Measurements from ENCODE around the gene SLC25A43. TPM values are rescaled to one million over a fixed set of nuclear protein-coding genes. Genes with fewer than 3 reads are reported as not detected.
"Not testable (repeated sequence)": the region's sequence is repeated elsewhere in the genome, so short reads cannot be mapped to it uniquely, and the experiment has no call there.

Gene SLC25A43
- total RNA-seq, 4 donors from 2014 or later: 23.1 to 31.1 (median 27.6) TPM

- H3K36me3 ChIP-seq: no peaks in the 10 kb centered on the region
- no peaks in the 10 kb centered on the region for H3K4me1 ChIP-seq
- TF ChIP-seq CTCF (IDR thresholded peaks at IDR 0.05): no peak
- no peak for TF ChIP-seq POLR2A (IDR thresholded peaks at IDR 0.05)
- no peak overlapping the region for H3K27ac ChIP-seq
- H3K27me3 ChIP-seq: no peaks in the 10 kb centered on the region
- H3K9me3 ChIP-seq: no peaks in the 10 kb centered on the region
- H3K4me3 ChIP-seq: no peak overlapping the region
- DNase-seq: no peak
These were observed 23.6 kb upstream of the SLC25A43 start for GRCh38 chrX:119375561-119375960.

DNA sequence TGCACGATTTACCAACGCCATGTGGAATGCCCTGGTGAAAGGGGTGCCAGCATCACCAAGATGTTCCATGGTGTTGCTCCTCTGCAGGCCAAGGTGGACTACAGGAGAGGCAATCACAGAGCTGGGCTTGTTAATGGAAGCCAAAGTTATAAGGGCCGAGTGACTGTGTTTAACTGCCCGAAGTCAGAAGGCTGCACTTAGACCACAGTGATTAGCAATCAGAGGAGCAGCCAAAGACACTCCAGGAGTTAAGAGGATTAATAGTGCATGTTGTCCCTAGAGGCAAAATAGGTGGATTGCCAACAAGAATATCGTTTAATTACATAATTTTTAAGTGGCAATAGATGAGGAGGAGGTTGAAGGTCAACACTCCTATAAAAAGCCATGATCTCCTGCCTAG is 22.8 kb upstream of the SLC25A43 start:
- H3K9me3 ChIP-seq: no peaks in the 10 kb centered on the region
- H3K36me3 ChIP-seq: no peaks in the 10 kb centered on the region
- no peak overlapping the region for H3K27ac ChIP-seq
- H3K4me3 ChIP-seq: no peak overlapping the region
- no peak for DNase-seq
- H3K27me3 ChIP-seq: no peaks in the 10 kb centered on the region
- no peak for TF ChIP-seq CTCF (IDR thresholded peaks at IDR 0.05)
- no peak for TF ChIP-seq POLR2A (IDR thresholded peaks at IDR 0.05)
- H3K4me1 ChIP-seq: no peaks in the 10 kb centered on the region

DNA sequence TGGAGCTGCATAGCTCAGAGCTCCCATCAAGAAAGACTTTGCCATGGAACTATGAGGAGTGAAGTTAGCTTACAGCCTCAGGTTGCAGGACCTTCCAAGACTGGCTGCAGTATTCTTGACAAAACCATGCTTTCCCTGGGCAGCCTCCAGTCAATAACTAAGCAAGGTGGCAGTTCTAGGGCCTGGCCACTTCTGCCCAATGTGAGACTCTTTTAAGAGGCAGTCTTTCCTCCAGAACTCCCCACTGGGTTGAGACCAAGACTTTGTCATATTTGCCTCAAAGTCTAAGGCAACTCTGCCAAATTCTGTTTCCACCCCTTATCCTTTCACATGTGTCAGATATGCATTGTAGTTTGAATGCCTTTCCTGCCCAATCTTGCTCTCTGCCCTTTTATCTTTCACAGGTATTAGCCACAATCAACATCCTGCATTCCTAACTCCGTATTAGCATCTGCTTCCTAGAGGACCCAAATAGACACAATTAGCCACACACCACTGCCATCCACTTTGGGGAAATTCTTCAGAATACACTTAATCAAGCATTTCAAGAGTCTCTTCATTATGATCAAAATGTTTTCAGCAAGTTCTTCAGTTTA is 17.7 kb upstream of the SLC25A43 start:
- Histone ChIP-seq H3K36me3 (no peaks in the 10 kb centered on the region), H3K4me3 (no peak overlapping the region), H3K4me1 (no peaks in the 10 kb centered on the region), H3K27ac (no peak overlapping the region), H3K27me3 (no peaks in the 10 kb centered on the region), H3K9me3 (no peaks in the 10 kb centered on the region)
- DNase-seq: no peak
- no peak for TF ChIP-seq CTCF (IDR thresholded peaks at IDR 0.05)
- TF ChIP-seq POLR2A (IDR thresholded peaks at IDR 0.05): no peak

DNA sequence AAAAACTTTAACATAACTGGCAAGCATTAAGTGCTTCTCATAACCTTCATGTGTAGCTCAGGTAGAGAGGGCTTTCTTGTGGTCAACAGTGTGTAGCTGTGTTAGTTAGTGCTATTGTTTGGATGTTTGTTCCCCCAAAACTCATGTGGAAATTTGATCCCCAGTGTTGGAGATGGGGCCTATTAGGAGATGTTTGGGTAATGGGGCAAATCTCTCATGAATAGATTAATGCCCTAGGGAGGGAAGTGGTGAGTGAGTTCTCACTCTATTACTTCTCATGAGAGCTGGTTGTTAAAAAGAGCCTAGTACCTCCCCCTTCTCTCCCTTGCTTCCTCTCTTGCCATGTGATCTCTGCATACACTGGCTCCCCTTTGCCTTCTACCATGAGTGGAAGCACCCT is 16.5 kb upstream of the SLC25A43 start:
- no peak overlapping the region for H3K4me3 ChIP-seq
- H3K27ac ChIP-seq: no peak overlapping the region
- H3K9me3 ChIP-seq: no peaks in the 10 kb centered on the region

GRCh38 chrX:119386685-119387084 is 12.5 kb upstream of the SLC25A43 start:
- H3K4me1 ChIP-seq, DNase-seq, H3K27me3 ChIP-seq, H3K36me3 ChIP-seq, H3K27ac ChIP-seq, H3K4me3 ChIP-seq, H3K9me3 ChIP-seq: not testable (repeated sequence)

More for the DNA sequence above, 16.5 kb upstream of the SLC25A43 start:
- Histone ChIP-seq H3K27me3 (no peaks in the 10 kb centered on the region), H3K36me3 (no peaks in the 10 kb centered on the region), H3K4me1 (no peaks in the 10 kb centered on the region)
- no peak for DNase-seq
- no peak for TF ChIP-seq CTCF (IDR thresholded peaks at IDR 0.05)
- no peak for TF ChIP-seq POLR2A (IDR thresholded peaks at IDR 0.05)

- not testable (repeated sequence) for H3K9me3 ChIP-seq, H3K27me3 ChIP-seq, H3K4me1 ChIP-seq, H3K4me3 ChIP-seq, DNase-seq, H3K27ac ChIP-seq, H3K36me3 ChIP-seq
These were observed 11.7 kb upstream of the SLC25A43 start for GRCh38 chrX:119387426-119387825.

DNA sequence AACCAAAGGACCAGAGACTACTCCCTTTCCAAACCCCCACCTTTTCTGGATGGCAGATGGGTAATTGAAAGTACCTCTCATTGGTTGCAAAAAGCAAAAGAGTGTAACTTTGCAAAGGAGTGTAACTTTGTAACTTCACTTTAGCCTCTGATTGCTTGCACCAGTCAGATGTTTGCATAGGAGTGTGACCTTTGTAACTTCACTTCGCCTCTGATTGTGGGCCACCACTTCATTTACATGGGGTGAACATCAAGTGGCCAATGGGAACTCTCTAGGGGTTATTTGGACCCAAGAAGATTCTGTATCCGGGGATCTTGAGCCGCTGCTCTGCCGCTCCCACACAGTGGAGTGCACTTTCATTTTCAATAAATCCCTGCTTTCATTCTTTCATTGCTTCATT is 9.9 kb upstream of the SLC25A43 start:
- TF ChIP-seq POLR2A (IDR thresholded peaks at IDR 0.05) (no peak), CTCF (IDR thresholded peaks at IDR 0.05) (no peak)
- H3K4me1 ChIP-seq: no peaks in the 10 kb centered on the region
- peak in 1 of 3 donors; percentile 42 for DNase-seq
- no peaks in the 10 kb centered on the region for H3K9me3 ChIP-seq
- H3K27ac ChIP-seq: peak overlapping the region in 2 of 4 donors; percentile 58 to 75
- no peaks in the 10 kb centered on the region for H3K36me3 ChIP-seq
- H3K27me3 ChIP-seq: no peaks in the 10 kb centered on the region
- peak overlapping the region in 2 of 4 donors; percentile 14 to 17 for H3K4me3 ChIP-seq
